Activated B cell treated with CpG ODN at 0.5 μM for 24 hours (primary cell): ENCODE results near the gene BPHL. TPM values are rescaled to one million over a fixed set of nuclear protein-coding genes. Genes with fewer than 3 reads are reported as not detected.

Source experiments
- ATAC-seq: fragments of 200-7000 bp; cut with Tn5 transposase; one replicate; pipeline ENCODE4 v1.10.0; 2021; ENCODE audit warnings: low read depth, mild to moderate bottlenecking, moderate library complexity
- CTCF ChIA-PET: fragments of 350-600 bp; sonication (Branson Sonifier 250); formaldehyde crosslinking; loops from one replicate; lab custom pipeline; 2021; ENCODE audit warnings: antibody characterized with exemption; lab: Charles Lee
- POLR2A ChIA-PET: fragments of 350-600 bp; sonication (Branson Sonifier 250); formaldehyde crosslinking; loops from one replicate; lab custom pipeline; 2021; ENCODE audit warnings: antibody characterized with exemption; lab: Charles Lee
- DNase-seq: peaks from one replicate; pipeline ENCODE4 v3.0.0; 2022
- H3K27ac Mint-ChIP-seq: one replicate; pipeline ENCODE4 v1.8.0; 2020; ENCODE audit warnings: mixed read lengths
- H3K27me3 Mint-ChIP-seq: one replicate; pipeline ENCODE4 v1.8.0; 2021; ENCODE audit warnings: mixed read lengths
- H3K36me3 Mint-ChIP-seq: one replicate; pipeline ENCODE4 v1.8.0; 2021; ENCODE audit warnings: low read depth, mixed read lengths
- H3K4me1 Mint-ChIP-seq: one replicate; pipeline ENCODE4 v1.8.0; 2021; ENCODE audit warnings: mixed read lengths
- H3K4me3 Mint-ChIP-seq: one replicate; pipeline ENCODE4 v1.8.0; 2020; ENCODE audit warnings: mild to moderate bottlenecking, mixed read lengths
- H3K9me3 Mint-ChIP-seq: one replicate; pipeline ENCODE4 v1.8.0; 2020; ENCODE audit warnings: mixed read lengths
- intact Hi-C: fragments of 100-400 bp; cut with micrococcal nuclease; formaldehyde crosslinking; loops from one replicate; pipeline ENCODE4 v1.15.1; 2024
- total RNA-seq: library from RNA; stranded (reverse); gene quantifications from 2 replicates; pipeline ENCODE4 v1.2.3, GENCODE V29; 2022
- TF ChIP-seq, protein P1 (sequence below): fragments of 200-600 bp; IDR thresholded peaks from one replicate; pipeline ENCODE4 v1.8.0; 2022; ENCODE audit warnings: antibody characterized with exemption, mild to moderate bottlenecking

Gene BPHL
- total RNA-seq, 1 donor from 2014 or later, result 10.5 TPM

- no peak overlapping the region for H3K27ac Mint-ChIP-seq
- intact Hi-C loops, result no loop called here
- no peaks in the 10 kb centered on the region for H3K4me1 Mint-ChIP-seq
- no peak for DNase-seq
- ChIA-PET POLR2A (interaction anchor here (1.0 kb wide), 1 partner anchor 35 kb away, joined by 3 read pairs; the partner anchor contains the start of gene RIPK1), CTCF (interaction anchor here (1.1 kb wide), 1 partner anchor 36 kb away, joined by 3 read pairs; no protein-coding TSS in a partner anchor)
- no peaks in the 10 kb centered on the region for H3K27me3 Mint-ChIP-seq
- no peaks in the 10 kb centered on the region for H3K9me3 Mint-ChIP-seq
- H3K36me3 Mint-ChIP-seq, result peaks cover 78% of the 10 kb centered on the region
- H3K4me3 Mint-ChIP-seq, result no peak overlapping the region
- TF ChIP-seq, protein P1, sequence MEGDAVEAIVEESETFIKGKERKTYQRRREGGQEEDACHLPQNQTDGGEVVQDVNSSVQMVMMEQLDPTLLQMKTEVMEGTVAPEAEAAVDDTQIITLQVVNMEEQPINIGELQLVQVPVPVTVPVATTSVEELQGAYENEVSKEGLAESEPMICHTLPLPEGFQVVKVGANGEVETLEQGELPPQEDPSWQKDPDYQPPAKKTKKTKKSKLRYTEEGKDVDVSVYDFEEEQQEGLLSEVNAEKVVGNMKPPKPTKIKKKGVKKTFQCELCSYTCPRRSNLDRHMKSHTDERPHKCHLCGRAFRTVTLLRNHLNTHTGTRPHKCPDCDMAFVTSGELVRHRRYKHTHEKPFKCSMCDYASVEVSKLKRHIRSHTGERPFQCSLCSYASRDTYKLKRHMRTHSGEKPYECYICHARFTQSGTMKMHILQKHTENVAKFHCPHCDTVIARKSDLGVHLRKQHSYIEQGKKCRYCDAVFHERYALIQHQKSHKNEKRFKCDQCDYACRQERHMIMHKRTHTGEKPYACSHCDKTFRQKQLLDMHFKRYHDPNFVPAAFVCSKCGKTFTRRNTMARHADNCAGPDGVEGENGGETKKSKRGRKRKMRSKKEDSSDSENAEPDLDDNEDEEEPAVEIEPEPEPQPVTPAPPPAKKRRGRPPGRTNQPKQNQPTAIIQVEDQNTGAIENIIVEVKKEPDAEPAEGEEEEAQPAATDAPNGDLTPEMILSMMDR, result no peak
- no peak for ATAC-seq
Measured at GRCh38 chr6:3102875-3103274, 15.6 kb upstream of the BPHL start.

GRCh38 chr6:3108746-3109414, 9.6 kb upstream of the BPHL start:
- H3K36me3 Mint-ChIP-seq, result peaks cover 82% of the 10 kb centered on the region
- ATAC-seq (no peak), DNase-seq (no peak)
- TF ChIP-seq, protein P1, result no peak
- no peak overlapping the region for H3K27ac Mint-ChIP-seq
- ChIA-PET CTCF (interaction anchor here (0.8 kb wide), 1 partner anchor 143 kb away, joined by 3 read pairs; no protein-coding TSS in a partner anchor), POLR2A (no interaction called here)
- H3K27me3 Mint-ChIP-seq, result no peaks in the 10 kb centered on the region
- H3K4me3 Mint-ChIP-seq, result no peak overlapping the region
- no peaks in the 10 kb centered on the region for H3K9me3 Mint-ChIP-seq
- no peaks in the 10 kb centered on the region for H3K4me1 Mint-ChIP-seq
- intact Hi-C loops, result no loop called here

DNA sequence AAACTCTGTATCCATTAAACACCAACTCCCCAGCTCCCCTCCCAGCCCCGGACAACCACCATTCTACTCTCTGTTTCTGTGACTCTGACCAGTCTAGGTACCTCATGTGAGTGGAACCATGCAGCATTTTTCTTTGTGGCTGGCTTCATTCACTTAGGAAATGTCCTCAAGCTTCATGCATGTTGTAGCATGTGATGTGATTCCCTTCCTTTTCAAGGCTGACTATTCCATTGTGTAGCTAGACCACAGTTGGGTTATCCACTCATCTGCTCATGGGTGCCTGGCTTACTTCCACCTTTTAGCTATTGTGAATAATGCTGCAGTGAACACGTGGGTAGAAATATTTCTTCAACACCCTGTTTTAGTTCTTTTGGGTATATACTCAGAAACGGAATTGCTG, 8.8 kb upstream of the BPHL start:
- H3K27ac Mint-ChIP-seq, result no peak overlapping the region
- DNase-seq (no peak), ATAC-seq (no peak)
- TF ChIP-seq, protein P1, result no peak
- intact Hi-C loops, result no loop called here
- H3K27me3 Mint-ChIP-seq, result no peaks in the 10 kb centered on the region
- H3K36me3 Mint-ChIP-seq, result peaks cover 80% of the 10 kb centered on the region
- H3K4me1 Mint-ChIP-seq, result no peaks in the 10 kb centered on the region
- no peak overlapping the region for H3K4me3 Mint-ChIP-seq
- ChIA-PET CTCF (no interaction called here), POLR2A (no interaction called here)
- H3K9me3 Mint-ChIP-seq, result no peaks in the 10 kb centered on the region

DNA sequence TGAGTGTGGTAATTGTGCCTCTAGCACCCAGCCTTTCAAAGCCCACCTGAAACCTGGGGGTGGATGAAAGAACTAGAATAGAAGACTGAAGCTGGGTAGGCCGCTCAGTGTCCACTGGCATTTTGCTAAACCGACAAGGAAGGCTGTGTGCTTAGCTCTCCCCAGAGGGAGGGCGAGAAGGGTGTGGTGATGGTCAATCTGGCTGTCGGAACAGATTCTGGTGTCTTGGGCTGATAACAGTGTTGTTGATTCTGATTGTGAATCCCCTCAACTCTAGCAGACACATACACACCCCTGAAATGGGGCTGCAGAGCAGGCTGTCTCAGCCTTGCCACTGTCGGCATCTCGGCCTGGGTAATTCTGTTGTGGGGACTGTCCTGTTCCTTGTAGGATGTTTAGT, 4.1 kb upstream of the BPHL start:
- Mint-ChIP-seq H3K27me3 (no peaks in the 10 kb centered on the region), H3K4me3 (no peak overlapping the region), H3K27ac (no peak overlapping the region), H3K36me3 (peaks cover 46% of the 10 kb centered on the region), H3K9me3 (no peaks in the 10 kb centered on the region), H3K4me1 (peaks cover 13% of the 10 kb centered on the region)
- ChIA-PET CTCF (no interaction called here), POLR2A (no interaction called here)
- intact Hi-C loops, result no loop called here
- no peak for ATAC-seq
- DNase-seq, result no peak
- TF ChIP-seq, protein P1, result no peak

- DNase-seq (no peak), ATAC-seq (no peak)
- Mint-ChIP-seq H3K9me3 (no peaks in the 10 kb centered on the region), H3K36me3 (peaks cover 19% of the 10 kb centered on the region), H3K4me3 (peak overlapping the region; percentile 89), H3K27me3 (no peaks in the 10 kb centered on the region), H3K27ac (peak overlapping the region; percentile 93), H3K4me1 (peaks cover 16% of the 10 kb centered on the region)
- TF ChIP-seq, protein P1, result no peak
- CTCF ChIA-PET, result no interaction called here
- intact Hi-C loops, result loop anchor here (1.0 to 5.0 kb wide), 11 partner anchors 8 to 903 kb away; partner anchors contain the start of genes NQO2, PSMG4, TUBB2A and WRNIP1
- POLR2A ChIA-PET, result interaction anchor here (0.6 to 1.4 kb wide), 10 partner anchors 39 to 903 kb away, joined by 3 to 9 read pairs (median 4); partner anchors contain the start of genes PSMG4, RIPK1 and TUBB2A
Measured at GRCh38 chr6:3117912-3118352, 579 bp upstream of the BPHL start.
